Measurements from ENCODE around the gene PPP1R3D. TPM values are rescaled to one million over a fixed set of nuclear protein-coding genes. Genes with fewer than 3 reads are reported as not detected.
"Not testable (repeated sequence)": the region's sequence is repeated elsewhere in the genome, so short reads cannot be mapped to it uniquely, and the experiment has no call there.

PPP1R3D gene
- total RNA-seq, 1 donor from 2014 or later: 7.6 TPM

- no peak for DNase-seq (ENCODE audit: low read depth, low spot score)
Observed at GRCh38 chr20:59925359-59925758, 14.7 kb downstream of the PPP1R3D start.

GRCh38 chr20:59923514-59923913 is 16.6 kb downstream of the PPP1R3D start:
- DNase-seq (ENCODE audit: low read depth, low spot score): no peak

- no peak for DNase-seq (ENCODE audit: low read depth, low spot score)
Observed at GRCh38 chr20:59920944-59921343, 19.2 kb downstream of the PPP1R3D start.

- no peak for DNase-seq (ENCODE audit: low read depth, low spot score)
Observed at GRCh38 chr20:59912609-59913008, 27.5 kb downstream of the PPP1R3D start.

GRCh38 chr20:59911041-59911440 is 29.1 kb downstream of the PPP1R3D start:
- no peak for DNase-seq (ENCODE audit: low read depth, low spot score)

GRCh38 chr20:59908855-59909254 is 31.2 kb downstream of the PPP1R3D start:
- no peak for DNase-seq (ENCODE audit: low read depth, low spot score)

GRCh38 chr20:59903621-59904020 is 36.5 kb downstream of the PPP1R3D start:
- no peak for DNase-seq (ENCODE audit: low read depth, low spot score)

- DNase-seq (ENCODE audit: low read depth, low spot score): no peak
Observed at GRCh38 chr20:59902470-59902869, 37.6 kb downstream of the PPP1R3D start.

- DNase-seq (ENCODE audit: low read depth, low spot score): no peak
Observed at GRCh38 chr20:59895908-59896307, 44.2 kb downstream of the PPP1R3D start.

GRCh38 chr20:59891581-59891980 is 48.5 kb downstream of the PPP1R3D start:
- no peak for DNase-seq (ENCODE audit: low read depth, low spot score)

- DNase-seq (ENCODE audit: low read depth, low spot score): not testable (repeated sequence)
Observed at GRCh38 chr20:59890035-59890434, 50.1 kb downstream of the PPP1R3D start.

- DNase-seq (ENCODE audit: low read depth, low spot score): no peak
Observed at GRCh38 chr20:59888050-59888449, 52.1 kb downstream of the PPP1R3D start.

Other genes with a start within 250 kb of the PPP1R3D start
- 0.28 and 0.33 TPM in 2 replicates for gene SYCP2, start 6.7 kb downstream of the PPP1R3D start, total RNA-seq
- 3.2 TPM in 2 replicates for gene FAM217B, start 84 bp upstream of the PPP1R3D start, total RNA-seq
- 0.07 and 0.14 TPM in 2 replicates for gene CDH26, start 18.1 kb upstream of the PPP1R3D start, total RNA-seq

Measured in pulmonary artery endothelial cell (primary cell).